ENCODE results near the gene LRRC75A. TPM values are rescaled to one million over a fixed set of nuclear protein-coding genes. Genes with fewer than 3 reads are reported as not detected.

The LRRC75A gene
- total RNA-seq, 2 donors from 2014 or later, result 3.7 to 4.0 TPM

- no peaks in the 10 kb centered on the region for H3K36me3 ChIP-seq
- no peaks in the 10 kb centered on the region for H3K9me3 ChIP-seq
- H3K4me1 ChIP-seq (ENCODE audit: control insufficient read depth in 1 of 2, low read depth in 2 of 2), result peaks cover 0 to 27% of the 10 kb centered on the region in 2 donors
- H3K27ac ChIP-seq, result peak overlapping the region; percentile 67 to 79
- H3K27me3 ChIP-seq (replicated peaks; ENCODE audit: insufficient read depth), result no peaks in the 10 kb centered on the region
- no peak for DNase-seq (ENCODE audit: low spot score)
- ATAC-seq (ENCODE audit: insufficient number of reproducible peaks, low FRiP score, low read depth), result no peak
- TF ChIP-seq CTCF (IDR thresholded peaks at IDR 0.05), result no peak
- H3K4me3 ChIP-seq, result no peak overlapping the region
These were observed 14.3 kb downstream of the LRRC75A start for GRCh38 chr17:16477666-16478065.

GRCh38 chr17:16477255-16477654, 14.7 kb downstream of the LRRC75A start:
- no peak for TF ChIP-seq CTCF (IDR thresholded peaks at IDR 0.05)
- no peak for DNase-seq (ENCODE audit: low spot score)
- Histone ChIP-seq H3K4me1 (ENCODE audit: control insufficient read depth in 1 of 2, low read depth in 2 of 2) (peaks cover 0 to 27% of the 10 kb centered on the region in 2 donors), H3K4me3 (no peak overlapping the region), H3K27me3 (replicated peaks; ENCODE audit: insufficient read depth) (no peaks in the 10 kb centered on the region), H3K36me3 (no peaks in the 10 kb centered on the region), H3K9me3 (no peaks in the 10 kb centered on the region), H3K27ac (peak overlapping the region; percentile 67 to 79)
- ATAC-seq (ENCODE audit: insufficient number of reproducible peaks, low FRiP score, low read depth), result peak; percentile 55

GRCh38 chr17:16475179-16475704, 16.8 kb downstream of the LRRC75A start:
- no peak overlapping the region for H3K27ac ChIP-seq
- no peak for DNase-seq (ENCODE audit: low spot score)
- H3K9me3 ChIP-seq, result no peaks in the 10 kb centered on the region
- no peaks in the 10 kb centered on the region for H3K36me3 ChIP-seq
- H3K4me1 ChIP-seq (ENCODE audit: control insufficient read depth in 1 of 2, low read depth in 2 of 2), result peaks cover 0 to 27% of the 10 kb centered on the region in 2 donors
- no peak for TF ChIP-seq CTCF (IDR thresholded peaks at IDR 0.05)
- no peak overlapping the region for H3K4me3 ChIP-seq
- ATAC-seq (ENCODE audit: insufficient number of reproducible peaks, low FRiP score, low read depth), result no peak
- H3K27me3 ChIP-seq (replicated peaks; ENCODE audit: insufficient read depth), result no peaks in the 10 kb centered on the region

GRCh38 chr17:16474012-16474725, 17.8 kb downstream of the LRRC75A start:
- TF ChIP-seq CTCF (IDR thresholded peaks at IDR 0.05), result no peak
- Histone ChIP-seq H3K9me3 (no peaks in the 10 kb centered on the region), H3K27ac (no peak overlapping the region), H3K4me3 (no peak overlapping the region), H3K4me1 (ENCODE audit: control insufficient read depth in 1 of 2, low read depth in 2 of 2) (peaks cover 0 to 24% of the 10 kb centered on the region in 2 donors), H3K27me3 (replicated peaks; ENCODE audit: insufficient read depth) (no peaks in the 10 kb centered on the region), H3K36me3 (no peaks in the 10 kb centered on the region)
- no peak for ATAC-seq (ENCODE audit: insufficient number of reproducible peaks, low FRiP score, low read depth)
- DNase-seq (ENCODE audit: low spot score), result no peak

DNA sequence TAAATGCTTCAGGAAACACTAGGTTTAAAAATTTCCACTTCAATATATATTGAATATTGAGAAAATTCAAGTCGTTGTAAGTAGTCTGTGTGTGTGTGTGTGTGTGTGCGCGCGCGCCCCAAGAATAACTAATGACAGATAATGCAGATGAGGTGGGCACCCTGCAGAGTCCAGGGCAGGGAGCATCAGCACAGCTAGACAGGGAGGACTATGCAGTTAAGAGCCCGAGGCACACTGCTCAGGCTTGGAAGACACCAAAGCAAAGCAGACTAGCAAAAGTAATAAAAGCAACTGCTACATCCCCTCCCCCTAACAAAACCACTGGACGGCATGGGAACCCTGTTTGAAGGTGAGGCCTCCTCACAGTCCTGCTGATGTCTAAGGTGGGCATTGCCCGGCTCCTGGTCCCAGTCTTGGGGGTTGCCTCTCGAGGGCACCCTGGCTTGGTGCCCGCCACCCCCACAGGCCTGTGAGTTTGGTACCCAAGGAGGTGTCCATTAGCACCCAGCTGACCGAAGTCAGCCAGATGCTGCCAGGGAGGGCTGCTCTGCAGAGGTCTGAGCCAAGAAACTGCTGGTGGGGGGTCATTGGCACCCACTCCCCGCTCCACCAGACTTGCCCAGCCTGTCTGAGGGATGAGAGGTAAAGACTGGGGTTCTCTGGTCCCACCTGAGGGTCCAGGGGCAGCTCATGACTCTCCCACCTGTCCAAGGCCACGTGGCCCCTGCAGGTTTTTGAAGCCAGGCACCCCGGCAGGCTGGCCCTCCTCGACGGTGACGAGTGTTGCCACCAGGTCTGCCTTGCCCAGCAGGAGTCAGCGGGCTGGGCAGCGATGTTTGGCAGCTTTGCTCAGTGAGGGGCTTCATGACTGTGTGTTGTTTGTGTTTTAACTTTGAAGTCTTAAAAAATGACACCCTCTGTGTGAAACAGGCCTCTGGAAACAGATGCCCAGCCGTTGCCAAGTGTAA, 18.7 kb downstream of the LRRC75A start:
- DNase-seq (ENCODE audit: low spot score), result no peak
- no peaks in the 10 kb centered on the region for H3K9me3 ChIP-seq
- ATAC-seq (ENCODE audit: insufficient number of reproducible peaks, low FRiP score, low read depth), result no peak
- peaks cover 0 to 15% of the 10 kb centered on the region in 2 donors for H3K4me1 ChIP-seq (ENCODE audit: control insufficient read depth in 1 of 2, low read depth in 2 of 2)
- no peak overlapping the region for H3K27ac ChIP-seq
- no peaks in the 10 kb centered on the region for H3K27me3 ChIP-seq (replicated peaks; ENCODE audit: insufficient read depth)
- no peak overlapping the region for H3K4me3 ChIP-seq
- TF ChIP-seq CTCF (IDR thresholded peaks at IDR 0.05), result no peak
- no peaks in the 10 kb centered on the region for H3K36me3 ChIP-seq
